SK-N-SH (cell line): ENCODE data around the gene ACOXL. TPM values are rescaled to one million over a fixed set of nuclear protein-coding genes. Genes with fewer than 3 reads are reported as not detected.

Source experiments
- CTCF ChIA-PET: fragments of 300-600, 350-600 bp; formaldehyde crosslinking; extraction: SDS; loops from one replicate; lab custom pipeline; 2021; lab: Yijun Ruan, JAX
- POLR2A ChIA-PET: fragments of 350-600 bp; sonication (Branson Sonifier 250); formaldehyde crosslinking; extraction: SDS; loops from one replicate; lab custom pipeline; 2020; ENCODE audit warnings: antibody characterized with exemption, inconsistent platforms; lab: Yijun Ruan, JAX
- DNase-seq: peaks from one replicate; pipeline ENCODE4 v3.0.0; 2012
- H2AFZ ChIP-seq: fragments of 200-600 bp; sonication (generic); 2 replicates; pipeline ENCODE4 v1.8.1; 2016; ENCODE audit warnings: antibody characterized with exemption, mild to moderate bottlenecking, low read depth
- H3F3A ChIP-seq: fragments of 200-600 bp; sonication (generic); replicated peaks from 2 replicates; pipeline ENCODE3; 2016; ENCODE audit warnings: antibody characterized with exemption, mild to moderate bottlenecking; ENCODE audit not compliant: insufficient read depth
- H3K27ac ChIP-seq, 2 experiments: fragments of 200-500 bp in 1 of 2; fragments of 200-600 bp in 1 of 2; sonication (Bioruptor generic) in 1 of 2; sonication (generic), shearing (Covaris generic) in 1 of 2; 2 replicates each; pipeline versions ENCODE4 v1.5.1 to v1.6.1; 2014 to 2016; ENCODE audit warnings: low read depth in 2 of 2, inconsistent platforms in 1 of 2, low read length in 1 of 2, mild to moderate bottlenecking in 1 of 2, mixed read lengths in 1 of 2
- H3K27me3 ChIP-seq: fragments of 200-600 bp; sonication (generic), shearing (Covaris generic); 2 replicates; pipeline ENCODE4 v1.6.1; 2016; ENCODE audit warnings: mixed run types; ENCODE audit not compliant: insufficient read depth
- H3K36me3 ChIP-seq, 2 experiments: fragments of 200-500 bp in 1 of 2; fragments of 200-600 bp in 1 of 2; sonication (Bioruptor generic) in 1 of 2; sonication (generic) in 1 of 2; replicated peaks in 1 of 2; 2 replicates each; pipeline versions ENCODE3 to v1.5.1; 2014 to 2016; ENCODE audit warnings: low read length in 1 of 2, mild to moderate bottlenecking in 1 of 2; ENCODE audit not compliant: insufficient read depth in 2 of 2, control insufficient read depth in 1 of 2
- H3K4me1 ChIP-seq, 2 experiments: fragments of 200-500 bp in 1 of 2; fragments of 200-600 bp in 1 of 2; sonication (Bioruptor generic) in 1 of 2; sonication (generic), shearing (Covaris generic) in 1 of 2; 2 replicates each; pipeline versions ENCODE4 v1.5.1 to v1.6.1; 2014 to 2016; ENCODE audit warnings: low read depth in 1 of 2, low read length in 1 of 2, mixed run types in 1 of 2; ENCODE audit not compliant: insufficient read depth in 2 of 2, control insufficient read depth in 1 of 2
- H3K4me2 ChIP-seq: fragments of 200-600 bp; sonication (generic), shearing (Covaris generic); 2 replicates; pipeline ENCODE4 v1.6.1; 2017; ENCODE audit warnings: mixed run types
- H3K4me3 ChIP-seq, 2 experiments: fragments of 200-500 bp in 1 of 2; fragments of 200-600 bp in 1 of 2; sonication (Bioruptor generic) in 1 of 2; sonication (generic), shearing (Covaris generic) in 1 of 2; 2 replicates each; pipeline versions ENCODE4 v1.5.1 to v1.8.1; 2014 to 2016; ENCODE audit warnings: low read depth in 2 of 2, inconsistent platforms in 1 of 2, low read length in 1 of 2, mild to moderate bottlenecking in 1 of 2, mixed read lengths in 1 of 2, moderate library complexity in 1 of 2
- H3K79me2 ChIP-seq: fragments of 200-600 bp; sonication (generic); 2 replicates; pipeline ENCODE4 v1.8.1; 2017; ENCODE audit warnings: mild to moderate bottlenecking; ENCODE audit not compliant: insufficient read depth
- H3K9ac ChIP-seq: fragments of 200-600 bp; sonication (generic); 2 replicates; pipeline ENCODE4 v1.6.1; 2017; ENCODE audit warnings: mixed run types
- H3K9me2 ChIP-seq: fragments of 200-600 bp; sonication (generic); 2 replicates; pipeline ENCODE4 v1.6.1; 2017; ENCODE audit warnings: mixed run types
- H3K9me3 ChIP-seq: fragments of 200-600 bp; sonication (generic); 2 replicates; pipeline ENCODE4 v1.6.1; 2017; ENCODE audit warnings: mixed run types, mild to moderate bottlenecking, moderate library complexity
- H4K20me1 ChIP-seq: fragments of 200-600 bp; sonication (generic); 2 replicates; pipeline ENCODE4 v1.6.1; 2017; ENCODE audit warnings: mild to moderate bottlenecking, mixed run types; ENCODE audit not compliant: insufficient read depth
- CHD2 ChIP-seq: fragments of 150-350 bp; IDR thresholded peaks from 2 replicates; pipeline ENCODE4 v1.6.1; 2018; ENCODE audit warnings: low read length; ENCODE audit not compliant: partially characterized antibody
- CTCF ChIP-seq: fragments of 200-600 bp; sonication (generic); IDR thresholded peaks from 2 replicates; pipeline ENCODE4 v1.6.1; 2017; ENCODE audit warnings: antibody characterized with exemption, mild to moderate bottlenecking, moderate library complexity
- ELF1 ChIP-seq: IDR thresholded peaks from 2 replicates; pipeline ENCODE4 v1.4.0; 2012
- EZH2phosphoT487 ChIP-seq: fragments of 200-600 bp; sonication (generic); IDR thresholded peaks from 2 replicates; pipeline ENCODE4 v1.6.1; 2017; ENCODE audit warnings: low read depth, mixed run types, mild to moderate bottlenecking, antibody characterized with exemption, moderate library complexity, borderline replicate concordance
- GABPA ChIP-seq: IDR thresholded peaks from 2 replicates; pipeline ENCODE4 v1.4.0; 2012; ENCODE audit warnings: low read depth, mild to moderate bottlenecking
- GATA2 ChIP-seq: sonication (generic); formaldehyde crosslinking; IDR thresholded peaks from 2 replicates; pipeline ENCODE4 v1.5.0; 2020; ENCODE audit warnings: mild to moderate bottlenecking, missing genetic modification reagents
- MAX ChIP-seq: IDR thresholded peaks from 2 replicates; pipeline ENCODE4 v1.4.0; 2012; ENCODE audit warnings: low read depth
- MEF2A ChIP-seq: IDR thresholded peaks from 2 replicates; pipeline ENCODE4 v1.4.0; 2012; ENCODE audit warnings: low read depth, borderline replicate concordance
- NFIC ChIP-seq: IDR thresholded peaks from 2 replicates; pipeline ENCODE4 v1.4.0; 2012; ENCODE audit warnings: borderline replicate concordance
- RFX5 ChIP-seq: IDR thresholded peaks from 2 replicates; pipeline ENCODE4 v1.6.1; 2012; ENCODE audit warnings: mild to moderate bottlenecking, improper control_type of control experiment, low read length
- RXRA ChIP-seq: IDR thresholded peaks from 2 replicates; pipeline ENCODE4 v1.4.0; 2012; ENCODE audit warnings: low read depth, mild to moderate bottlenecking, borderline replicate concordance
- SMC3 ChIP-seq: IDR thresholded peaks from 2 replicates; pipeline ENCODE4 v1.6.1; 2012; ENCODE audit warnings: low read depth, low read length, improper control_type of control experiment
- TCF12 ChIP-seq: IDR thresholded peaks from 2 replicates; pipeline ENCODE4 v1.4.0; 2012
- TEAD4 ChIP-seq: IDR thresholded peaks from 2 replicates; pipeline ENCODE4 v1.4.0; 2012; ENCODE audit warnings: mild to moderate bottlenecking, borderline replicate concordance; ENCODE audit not compliant: insufficient read depth
- USF2 ChIP-seq: fragments of 150-350 bp; IDR thresholded peaks from 2 replicates; pipeline ENCODE4 v1.6.1; 2017; ENCODE audit warnings: antibody characterized with exemption, low read length, low read depth, borderline replicate concordance
- YY1 ChIP-seq: IDR thresholded peaks from 2 replicates; pipeline ENCODE4 v1.4.0; 2012; ENCODE audit warnings: low read depth, mild to moderate bottlenecking
- WGBS: methylation state at CpG from one replicate; pipeline ENCODE4 v1.1.6; 2017; ENCODE audit warnings: low lambda C conversion rate; 5-methylcytosine and 5-hydroxymethylcytosine counted together
- polyA plus RNA-seq, 3 experiments: library from polyadenylated mRNA; depleted of rRNA; stranded (reverse); fragments of >200 nt; gene quantifications; 2 replicates each; pipeline ENCODE4 v1.2.3, GENCODE V29; 2012
- TF ChIP-seq, protein P1 (sequence below): fragments of 150-350 bp; IDR thresholded peaks from 2 replicates; pipeline ENCODE4 v1.6.1; 2016; ENCODE audit warnings: mild to moderate bottlenecking, low read depth, low read length
- TF ChIP-seq, protein P2 (sequence below): IDR thresholded peaks from 2 replicates; pipeline ENCODE4 v1.6.1; 2012; ENCODE audit warnings: mild to moderate bottlenecking, low read depth, low read length, moderate library complexity
- TF ChIP-seq, protein P3 (sequence below): IDR thresholded peaks from 2 replicates; pipeline ENCODE4 v1.4.0; 2012; ENCODE audit warnings: low read depth, borderline replicate concordance

ACOXL gene
- polyA plus RNA-seq, 1 of the 3 experiments (the other 2 are of a cell fraction), result not detected

DNA sequence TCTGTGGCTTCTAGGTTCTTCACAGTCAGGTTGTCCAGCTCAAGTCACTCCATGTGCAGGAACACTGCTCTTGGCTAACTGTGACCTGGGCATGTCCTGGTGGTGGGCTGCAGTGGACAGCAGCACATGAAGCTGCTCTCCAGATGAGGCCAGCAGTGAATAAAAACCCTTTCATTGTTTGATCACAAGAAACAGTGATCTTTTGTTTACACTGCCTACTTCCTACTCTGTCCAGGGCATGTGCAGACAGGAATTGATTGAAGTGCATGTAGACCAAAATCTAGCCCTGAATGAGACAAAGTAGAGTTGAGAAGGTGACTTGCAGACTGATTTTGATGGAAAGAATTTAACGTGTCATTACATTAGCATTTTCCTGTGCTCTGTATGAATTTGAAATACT lies 423.2 kb downstream of the ACOXL start (continued):
- TF ChIP-seq CTCF (no peak), YY1 (no peak), GATA2 (CRISPR knock-in tag) (no peak), CHD2 (no peak), MEF2A (no peak), TEAD4 (no peak), TCF12 (no peak)
- TF ChIP-seq, protein P1, sequence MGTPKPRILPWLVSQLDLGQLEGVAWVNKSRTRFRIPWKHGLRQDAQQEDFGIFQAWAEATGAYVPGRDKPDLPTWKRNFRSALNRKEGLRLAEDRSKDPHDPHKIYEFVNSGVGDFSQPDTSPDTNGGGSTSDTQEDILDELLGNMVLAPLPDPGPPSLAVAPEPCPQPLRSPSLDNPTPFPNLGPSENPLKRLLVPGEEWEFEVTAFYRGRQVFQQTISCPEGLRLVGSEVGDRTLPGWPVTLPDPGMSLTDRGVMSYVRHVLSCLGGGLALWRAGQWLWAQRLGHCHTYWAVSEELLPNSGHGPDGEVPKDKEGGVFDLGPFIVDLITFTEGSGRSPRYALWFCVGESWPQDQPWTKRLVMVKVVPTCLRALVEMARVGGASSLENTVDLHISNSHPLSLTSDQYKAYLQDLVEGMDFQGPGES, result no peak

GRCh38 chr2:111156529-111156928 lies 424.2 kb downstream of the ACOXL start:
- Histone ChIP-seq H3K9ac (no peak overlapping the region), H3K36me3 (peaks cover 4 to 40% of the 10 kb centered on the region in 2 experiments), H3K9me3 (no peaks in the 10 kb centered on the region), H4K20me1 (peaks cover 6% of the 10 kb centered on the region; the same call in 1 of the 2 replicates), H3K4me1 (peaks cover 20 to 44% of the 10 kb centered on the region in 2 experiments), H3K4me2 (no peak overlapping the region), H3K4me3 (no peak overlapping the region), H3K27ac (no peak overlapping the region), H2AFZ (no peak overlapping the region), H3K79me2 (no peaks in the 10 kb centered on the region), H3K27me3 (no peaks in the 10 kb centered on the region), H3K9me2 (no peaks in the 10 kb centered on the region), H3F3A (peaks cover 4% of the 10 kb centered on the region)
- WGBS, result 93% methylated on average over 8 of the region's 8 CpGs
- POLR2A ChIA-PET, result no interaction called here
- no peak for DNase-seq
- CTCF ChIA-PET, result no interaction called here
- TF ChIP-seq RFX5 (no peak), GABPA (no peak), EZH2phosphoT487 (no peak), SMC3 (no peak), CTCF (no peak), MAX (no peak), USF2 (no peak), NFIC (no peak), RXRA (no peak), ELF1 (no peak)
- TF ChIP-seq, protein P2, sequence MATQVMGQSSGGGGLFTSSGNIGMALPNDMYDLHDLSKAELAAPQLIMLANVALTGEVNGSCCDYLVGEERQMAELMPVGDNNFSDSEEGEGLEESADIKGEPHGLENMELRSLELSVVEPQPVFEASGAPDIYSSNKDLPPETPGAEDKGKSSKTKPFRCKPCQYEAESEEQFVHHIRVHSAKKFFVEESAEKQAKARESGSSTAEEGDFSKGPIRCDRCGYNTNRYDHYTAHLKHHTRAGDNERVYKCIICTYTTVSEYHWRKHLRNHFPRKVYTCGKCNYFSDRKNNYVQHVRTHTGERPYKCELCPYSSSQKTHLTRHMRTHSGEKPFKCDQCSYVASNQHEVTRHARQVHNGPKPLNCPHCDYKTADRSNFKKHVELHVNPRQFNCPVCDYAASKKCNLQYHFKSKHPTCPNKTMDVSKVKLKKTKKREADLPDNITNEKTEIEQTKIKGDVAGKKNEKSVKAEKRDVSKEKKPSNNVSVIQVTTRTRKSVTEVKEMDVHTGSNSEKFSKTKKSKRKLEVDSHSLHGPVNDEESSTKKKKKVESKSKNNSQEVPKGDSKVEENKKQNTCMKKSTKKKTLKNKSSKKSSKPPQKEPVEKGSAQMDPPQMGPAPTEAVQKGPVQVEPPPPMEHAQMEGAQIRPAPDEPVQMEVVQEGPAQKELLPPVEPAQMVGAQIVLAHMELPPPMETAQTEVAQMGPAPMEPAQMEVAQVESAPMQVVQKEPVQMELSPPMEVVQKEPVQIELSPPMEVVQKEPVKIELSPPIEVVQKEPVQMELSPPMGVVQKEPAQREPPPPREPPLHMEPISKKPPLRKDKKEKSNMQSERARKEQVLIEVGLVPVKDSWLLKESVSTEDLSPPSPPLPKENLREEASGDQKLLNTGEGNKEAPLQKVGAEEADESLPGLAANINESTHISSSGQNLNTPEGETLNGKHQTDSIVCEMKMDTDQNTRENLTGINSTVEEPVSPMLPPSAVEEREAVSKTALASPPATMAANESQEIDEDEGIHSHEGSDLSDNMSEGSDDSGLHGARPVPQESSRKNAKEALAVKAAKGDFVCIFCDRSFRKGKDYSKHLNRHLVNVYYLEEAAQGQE, result no peak
- TF ChIP-seq, protein P3, sequence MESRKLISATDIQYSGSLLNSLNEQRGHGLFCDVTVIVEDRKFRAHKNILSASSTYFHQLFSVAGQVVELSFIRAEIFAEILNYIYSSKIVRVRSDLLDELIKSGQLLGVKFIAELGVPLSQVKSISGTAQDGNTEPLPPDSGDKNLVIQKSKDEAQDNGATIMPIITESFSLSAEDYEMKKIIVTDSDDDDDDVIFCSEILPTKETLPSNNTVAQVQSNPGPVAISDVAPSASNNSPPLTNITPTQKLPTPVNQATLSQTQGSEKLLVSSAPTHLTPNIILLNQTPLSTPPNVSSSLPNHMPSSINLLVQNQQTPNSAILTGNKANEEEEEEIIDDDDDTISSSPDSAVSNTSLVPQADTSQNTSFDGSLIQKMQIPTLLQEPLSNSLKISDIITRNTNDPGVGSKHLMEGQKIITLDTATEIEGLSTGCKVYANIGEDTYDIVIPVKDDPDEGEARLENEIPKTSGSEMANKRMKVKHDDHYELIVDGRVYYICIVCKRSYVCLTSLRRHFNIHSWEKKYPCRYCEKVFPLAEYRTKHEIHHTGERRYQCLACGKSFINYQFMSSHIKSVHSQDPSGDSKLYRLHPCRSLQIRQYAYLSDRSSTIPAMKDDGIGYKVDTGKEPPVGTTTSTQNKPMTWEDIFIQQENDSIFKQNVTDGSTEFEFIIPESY, result no peak
